T-cell (primary cell): ENCODE measurements around the gene DSP. TPM values are rescaled to one million over a fixed set of nuclear protein-coding genes. Genes with fewer than 3 reads are reported as not detected.
A peak's percentile ranks its signal among the peaks of the same experiment; 100 is the strongest.

Experiments
- ATAC-seq, 4 experiments: fragments of 200-7000 bp in 3 of 4; fragments of 150-1000 bp in 1 of 4; cut with Tn5 transposase; replicated peaks in 1 of 4; 1 replicate in 3 of 4; 2 replicates in 1 of 4; pipeline ENCODE4 v1.10.0; 2021; ENCODE audit warnings: moderate library complexity in 3 of 4, mild to moderate bottlenecking in 2 of 4, moderate number of reproducible peaks in 1 of 4
- CTCF ChIA-PET, 2 donors: fragments of 300-600 bp; sonication (Branson Sonifier 250); formaldehyde crosslinking; loops; one replicate each; lab custom pipeline; 2022; ENCODE audit warnings: antibody characterized with exemption in 2 of 2; lab: Charles Lee
- POLR2A ChIA-PET, 2 donors: fragments of 300-600 bp; sonication (Branson Sonifier 250); formaldehyde crosslinking; loops; one replicate each; lab custom pipeline; 2022; ENCODE audit warnings: antibody characterized with exemption in 2 of 2; lab: Charles Lee
- DNase-seq, 35 experiments: peaks; one replicate each; pipeline versions ENCODE4 v3.0.0 to v3.0.0-alpha.2; 2013 to 2023
- H3K27ac ChIP-seq: one replicate; pipeline ENCODE4 v1.5.1; 2013; ENCODE audit warnings: low read length
- H3K27me3 ChIP-seq, 2 experiments: replicated peaks in 1 of 2; 1 replicate in 1 of 2; 2 replicates in 1 of 2; pipeline versions ENCODE4 v1.6.1 to v1.7.0; 2013; ENCODE audit warnings: low read length in 1 of 2, mixed read lengths in 1 of 2; ENCODE audit not compliant: control insufficient read depth in 2 of 2, insufficient read depth in 2 of 2; ENCODE audit errors: extremely low read depth in 1 of 2
- H3K36me3 ChIP-seq, 2 donors: 1 replicate in 1 of 2; 2 replicates in 1 of 2; pipeline versions ENCODE4 v1.6.1 to v1.7.0; 2013; ENCODE audit warnings: low read length in 1 of 2; ENCODE audit not compliant: control insufficient read depth in 2 of 2, insufficient read depth in 1 of 2; ENCODE audit errors: extremely low read depth in 1 of 2
- H3K4me1 ChIP-seq, 2 experiments: 1 replicate in 1 of 2; 2 replicates in 1 of 2; pipeline versions ENCODE4 v1.6.1 to v1.7.0; 2013; ENCODE audit warnings: low read length in 2 of 2, mixed read lengths in 1 of 2; ENCODE audit not compliant: insufficient read depth in 2 of 2, control insufficient read depth in 1 of 2; ENCODE audit errors: extremely low read depth in 1 of 2
- H3K4me3 ChIP-seq, 2 donors: 1 replicate in 1 of 2; 2 replicates in 1 of 2; pipeline versions ENCODE4 v1.5.1 to v1.7.0; 2013; ENCODE audit warnings: mild to moderate bottlenecking in 2 of 2, low read length in 1 of 2, moderate library complexity in 1 of 2; ENCODE audit not compliant: control insufficient read depth in 1 of 2; ENCODE audit errors: extremely low read depth in 1 of 2
- H3K9me3 ChIP-seq: 2 replicates; pipeline ENCODE4 v1.7.0; 2013
- H3K27ac Mint-ChIP-seq, 2 donors: one replicate each; pipeline ENCODE4 v1.8.0; 2020 to 2021; ENCODE audit warnings: mild to moderate bottlenecking in 2 of 2, mixed read lengths in 2 of 2
- H3K27me3 Mint-ChIP-seq, 2 donors: one replicate each; pipeline ENCODE4 v1.8.0; 2021 to 2022; ENCODE audit warnings: mixed read lengths in 2 of 2
- H3K36me3 Mint-ChIP-seq: one replicate; pipeline ENCODE4 v1.8.0; 2021; ENCODE audit warnings: mixed read lengths
- H3K4me1 Mint-ChIP-seq, 3 donors: one replicate each; pipeline ENCODE4 v1.8.0; 2020 to 2022; ENCODE audit warnings: mixed read lengths in 3 of 3, mild to moderate bottlenecking in 1 of 3
- H3K4me3 Mint-ChIP-seq, 3 donors: one replicate each; pipeline ENCODE4 v1.8.0; 2020 to 2022; ENCODE audit warnings: mild to moderate bottlenecking in 3 of 3, mixed read lengths in 3 of 3, moderate library complexity in 3 of 3
- H3K9me3 Mint-ChIP-seq, 3 donors: one replicate each; pipeline ENCODE4 v1.8.0; 2020 to 2022; ENCODE audit warnings: mixed read lengths in 3 of 3
- WGBS: methylation state at CpG from one replicate; pipeline ENCODE4 v1.1.5; 2013; ENCODE audit warnings: missing lambda C conversion rate; ENCODE audit not compliant: insufficient coverage; 5-methylcytosine and 5-hydroxymethylcytosine counted together
- total RNA-seq, 35 experiments: library from RNA in 6 of 35; stranded (reverse) in 6 of 35; fragments of 120-200 nt in 1 of 35; gene quantifications; one replicate each; pipeline versions ENCODE4 v1.2.1 to v1.2.4 and lab custom pipeline; 2013 to 2026

DSP gene
- total RNA-seq, 5 donors from 2014 or later (not counting 1 experiment from before 2014, with no cell fraction given) = 0.12 to 1.0 (median 0.80) TPM; not detected in 1

- WGBS = 35% methylated on average over 6 of the region's 7 CpGs
- H3K9me3 ChIP-seq = no peaks in the 10 kb centered on the region
- no peak overlapping the region for H3K4me3 ChIP-seq
- no peaks in the 10 kb centered on the region for H3K4me1 ChIP-seq
- ATAC-seq = peak; percentile 42 to 52 (median 44)
- H3K9me3 Mint-ChIP-seq = no peaks in the 10 kb centered on the region
- peaks cover 0 to 4% of the 10 kb centered on the region in 2 donors for H3K36me3 ChIP-seq
- peaks cover 11 to 20% (median 12%) of the 10 kb centered on the region in 3 donors for H3K4me1 Mint-ChIP-seq
- no peak overlapping the region for H3K27ac ChIP-seq
- no peaks in the 10 kb centered on the region for H3K27me3 Mint-ChIP-seq
- H3K36me3 Mint-ChIP-seq = no peaks in the 10 kb centered on the region
- ChIA-PET CTCF (interaction anchor here (0.7 to 4.4 kb wide), 12 partner anchors 13 to 392 kb away, joined by 3 to 28 read pairs (median 4); partner anchors contain the start of gene SNRNP48 (in 1 of the 2)), POLR2A (no interaction called here)
- peak in 17 of 35 experiments; percentile 4 to 68 (median 15) for DNase-seq
- H3K4me3 Mint-ChIP-seq = peak overlapping the region; percentile 2 to 43 (median 14)
- peak overlapping the region; percentile 1 to 36 for H3K27ac Mint-ChIP-seq
- H3K27me3 ChIP-seq = peaks cover 0 to 9% of the 10 kb centered on the region in 2 experiments
These were observed 74.3 kb downstream of the DSP start for GRCh38 chr6:7615611-7616383.

- no peak overlapping the region for H3K4me3 Mint-ChIP-seq
- Histone ChIP-seq H3K9me3 (no peaks in the 10 kb centered on the region), H3K27ac (no peak overlapping the region), H3K4me3 (no peak overlapping the region), H3K36me3 (no peaks in the 10 kb centered on the region), H3K4me1 (no peaks in the 10 kb centered on the region), H3K27me3 (peaks cover 0 to 9% of the 10 kb centered on the region in 2 experiments)
- peak in 1 of 35 experiments; percentile 15 for DNase-seq
- H3K36me3 Mint-ChIP-seq = no peaks in the 10 kb centered on the region
- ChIA-PET CTCF (interaction anchor here (0.7 to 4.4 kb wide), 4 partner anchors 343 to 1486 kb away, joined by 3 to 28 read pairs (median 4); partner anchors contain the start of gene EEF1E1 (in 1 of the 2)), POLR2A (no interaction called here)
- ATAC-seq = no peak
- H3K27me3 Mint-ChIP-seq = peaks cover 0 to 7% of the 10 kb centered on the region in 2 donors
- H3K4me1 Mint-ChIP-seq = peaks cover 11 to 20% (median 12%) of the 10 kb centered on the region in 3 donors
- no peak overlapping the region for H3K27ac Mint-ChIP-seq
- no peaks in the 10 kb centered on the region for H3K9me3 Mint-ChIP-seq
- 23% methylated on average over 11 of the region's 12 CpGs for WGBS
These were observed 76.6 kb downstream of the DSP start for GRCh38 chr6:7617801-7618764.

GRCh38 chr6:7621761-7622160, 80.3 kb downstream of the DSP start:
- H3K4me1 Mint-ChIP-seq = peaks cover 4 to 11% (median 5%) of the 10 kb centered on the region in 3 donors

GRCh38 chr6:7624796-7625710, 83.6 kb downstream of the DSP start:
- ChIA-PET CTCF (interaction anchor here in 1 of 2 donors (0.5 kb wide), 1 partner anchor 87 kb away, joined by 3 read pairs; no protein-coding TSS in a partner anchor), POLR2A (no interaction called here)
- Mint-ChIP-seq H3K27ac (no peak overlapping the region), H3K36me3 (no peaks in the 10 kb centered on the region), H3K27me3 (peaks cover 4 to 14% of the 10 kb centered on the region in 2 donors), H3K9me3 (no peaks in the 10 kb centered on the region), H3K4me1 (no peaks in the 10 kb centered on the region), H3K4me3 (no peak overlapping the region)
- H3K9me3 ChIP-seq = no peaks in the 10 kb centered on the region
- no peak overlapping the region for H3K27ac ChIP-seq
- H3K27me3 ChIP-seq = peaks cover 0 to 10% of the 10 kb centered on the region in 2 experiments
- ATAC-seq (no peak), DNase-seq (no peak)
- H3K4me3 ChIP-seq = no peak overlapping the region
- H3K36me3 ChIP-seq = no peaks in the 10 kb centered on the region
- 80% methylated on average over 1 of the region's 4 CpGs for WGBS
- no peaks in the 10 kb centered on the region for H3K4me1 ChIP-seq

More at GRCh38 chr6:7621761-7622160, 80.3 kb downstream of the DSP start:
- Histone ChIP-seq H3K4me1 (no peaks in the 10 kb centered on the region), H3K27ac (no peak overlapping the region), H3K27me3 (peaks cover 0 to 11% of the 10 kb centered on the region in 2 experiments), H3K36me3 (no peaks in the 10 kb centered on the region), H3K4me3 (no peak overlapping the region), H3K9me3 (no peaks in the 10 kb centered on the region)
- WGBS = 90% methylated on average over 2 of the region's 5 CpGs
- DNase-seq (no peak), ATAC-seq (no peak)
- Mint-ChIP-seq H3K4me3 (no peak overlapping the region), H3K27ac (no peak overlapping the region), H3K36me3 (no peaks in the 10 kb centered on the region), H3K27me3 (peaks cover 0 to 9% of the 10 kb centered on the region in 2 donors), H3K9me3 (no peaks in the 10 kb centered on the region)
- POLR2A ChIA-PET = no interaction called here
- CTCF ChIA-PET = no interaction called here

GRCh38 chr6:7628479-7628878, 87.0 kb downstream of the DSP start:
- Histone ChIP-seq H3K4me3 (no peak overlapping the region), H3K4me1 (no peaks in the 10 kb centered on the region), H3K9me3 (no peaks in the 10 kb centered on the region), H3K27me3 (peaks cover 0 to 6% of the 10 kb centered on the region in 2 experiments), H3K36me3 (no peaks in the 10 kb centered on the region), H3K27ac (no peak overlapping the region)
- Mint-ChIP-seq H3K4me3 (no peak overlapping the region), H3K36me3 (no peaks in the 10 kb centered on the region), H3K9me3 (no peaks in the 10 kb centered on the region), H3K27ac (no peak overlapping the region), H3K4me1 (no peaks in the 10 kb centered on the region), H3K27me3 (peaks cover 6 to 7% of the 10 kb centered on the region in 2 donors)
- CTCF ChIA-PET = no interaction called here
- no peak for DNase-seq
- no peak for ATAC-seq
- POLR2A ChIA-PET = no interaction called here
- WGBS = 100% methylated on average over 1 of the region's 2 CpGs
